Mucosa of rectum (tissue), 2 donors: ENCODE measurements around the gene B4GAT1.
A peak's percentile ranks its signal among the peaks of the same experiment; 100 is the strongest.
"Not testable (repeated sequence)": the region's sequence is repeated elsewhere in the genome, so short reads cannot be mapped to it uniquely, and the experiment has no call there.

Source experiments
- H3K27ac ChIP-seq, 2 donors: one replicate each; pipeline ENCODE4 v1.7.0; 2013; ENCODE audit warnings: inconsistent platforms in 2 of 2, low read depth in 2 of 2, low read length in 2 of 2
- H3K27me3 ChIP-seq, 2 donors: one replicate each; pipeline ENCODE4 v1.7.0; 2013; ENCODE audit warnings: low read length in 2 of 2; ENCODE audit not compliant: control insufficient read depth in 2 of 2, insufficient read depth in 2 of 2
- H3K36me3 ChIP-seq, 2 donors: one replicate each; pipeline ENCODE4 v1.7.0; 2013; ENCODE audit warnings: low read length in 2 of 2; ENCODE audit not compliant: control insufficient read depth in 2 of 2, insufficient read depth in 2 of 2
- H3K4me1 ChIP-seq, 2 donors: one replicate each; pipeline ENCODE4 v1.7.0; 2013; ENCODE audit warnings: low read length in 2 of 2, mild to moderate bottlenecking in 1 of 2; ENCODE audit not compliant: control insufficient read depth in 2 of 2, insufficient read depth in 2 of 2
- H3K4me3 ChIP-seq, 2 donors: one replicate each; pipeline ENCODE4 v1.7.0; 2013; ENCODE audit warnings: low read length in 2 of 2
- H3K9ac ChIP-seq, 2 donors: one replicate each; pipeline ENCODE4 v1.7.0; 2013; ENCODE audit warnings: low read length in 2 of 2, low read depth in 1 of 2, mild to moderate bottlenecking in 1 of 2
- H3K9me3 ChIP-seq, 2 donors: one replicate each; pipeline ENCODE4 v1.7.0; 2013; ENCODE audit warnings: low read length in 2 of 2; ENCODE audit not compliant: control insufficient read depth in 2 of 2
- donor health status: healthy.
- donor health status: Normal muscosa, but diverticular disease.

The B4GAT1 gene

DNA sequence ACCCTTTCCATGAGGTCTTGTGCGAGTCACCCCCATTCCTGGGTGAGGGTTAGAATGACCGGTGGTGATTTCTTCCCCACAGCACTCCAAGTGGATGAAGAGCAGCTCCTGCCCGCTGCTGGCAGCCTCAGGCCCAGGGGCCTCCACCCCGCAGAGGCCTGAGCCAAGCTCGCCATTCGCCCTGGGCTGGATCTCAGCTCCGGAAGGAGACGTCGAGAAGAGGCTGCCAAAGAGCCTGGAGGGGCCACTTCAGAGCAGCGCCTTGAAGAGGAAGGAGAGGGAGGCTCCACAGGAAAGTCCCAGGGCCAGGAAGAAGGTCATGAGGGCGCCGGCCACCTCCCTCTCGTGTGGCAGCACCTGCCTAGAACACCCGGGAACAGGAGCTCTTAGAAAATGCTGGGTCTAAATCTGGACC, 15.8 kb upstream of the B4GAT1 start:
- Histone ChIP-seq H3K4me1 (no peaks in the 10 kb centered on the region), H3K36me3 (peaks cover 13 to 31% of the 10 kb centered on the region in 2 donors), H3K27ac (no peak overlapping the region), H3K9me3 (no peaks in the 10 kb centered on the region), H3K27me3 (no peaks in the 10 kb centered on the region), H3K4me3 (no peak overlapping the region), H3K9ac (no peak overlapping the region)

DNA sequence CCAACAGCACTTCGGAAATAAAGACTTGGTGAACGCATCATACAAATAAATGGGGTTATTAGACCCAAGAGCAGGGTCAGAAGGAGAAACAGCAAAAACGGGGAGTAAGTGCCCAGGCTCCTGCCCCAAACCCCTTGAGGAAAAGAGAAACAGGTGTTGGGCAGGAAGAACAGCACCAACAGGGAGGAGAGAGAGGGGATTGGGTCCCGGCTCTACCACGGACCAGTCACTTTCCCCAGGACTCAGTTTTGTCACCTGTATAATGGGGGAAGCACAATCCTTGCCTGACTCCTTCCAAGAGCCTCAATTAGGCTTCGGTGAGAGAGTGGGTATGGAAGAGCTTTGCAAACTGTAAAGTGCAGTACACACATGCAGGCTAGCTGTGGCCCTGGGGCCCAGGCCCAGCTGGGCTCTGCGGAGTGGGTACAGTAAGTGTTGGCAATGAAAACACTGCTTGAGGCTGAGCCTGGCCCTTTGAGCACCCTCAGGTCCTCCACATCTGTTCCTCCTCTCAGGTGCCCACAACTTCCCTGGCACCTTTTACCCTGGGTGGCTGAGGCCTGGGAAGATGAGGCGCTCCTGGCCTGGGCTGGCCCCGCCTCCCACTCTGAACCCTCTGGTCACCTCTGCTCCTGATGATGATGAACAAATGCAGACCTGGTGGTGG, 15.2 kb upstream of the B4GAT1 start:
- peaks cover 13 to 29% of the 10 kb centered on the region in 2 donors for H3K36me3 ChIP-seq
- H3K9ac ChIP-seq, result no peak overlapping the region
- H3K4me3 ChIP-seq, result no peak overlapping the region
- no peaks in the 10 kb centered on the region for H3K27me3 ChIP-seq
- no peak overlapping the region for H3K27ac ChIP-seq
- H3K9me3 ChIP-seq, result no peaks in the 10 kb centered on the region
- no peaks in the 10 kb centered on the region for H3K4me1 ChIP-seq

DNA sequence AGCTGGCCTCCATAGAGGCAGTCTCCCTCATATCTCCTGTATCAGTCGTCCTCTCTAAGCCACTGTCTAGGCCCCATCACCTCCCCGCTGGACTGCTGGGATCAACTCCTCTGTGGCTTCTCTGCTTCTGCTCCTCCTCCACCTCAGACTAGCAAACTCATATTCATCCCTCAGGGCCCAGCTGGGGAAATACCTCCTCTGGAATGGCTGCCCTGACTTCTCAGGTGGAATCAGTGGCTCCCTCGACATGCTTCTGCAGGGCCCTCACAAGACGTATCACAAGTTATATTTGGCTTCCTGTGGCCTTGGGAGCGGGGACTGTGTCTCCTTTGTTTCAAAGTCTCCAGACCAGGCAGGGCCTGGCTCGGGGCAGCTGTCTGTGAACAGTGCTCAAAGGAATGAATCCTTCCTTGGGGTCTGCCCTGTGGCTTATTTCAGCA, 14.1 kb upstream of the B4GAT1 start:
- Histone ChIP-seq H3K4me3 (no peak overlapping the region), H3K27me3 (no peaks in the 10 kb centered on the region), H3K4me1 (no peaks in the 10 kb centered on the region), H3K36me3 (peaks cover 7 to 22% of the 10 kb centered on the region in 2 donors), H3K9me3 (no peaks in the 10 kb centered on the region), H3K27ac (no peak overlapping the region), H3K9ac (no peak overlapping the region)

DNA sequence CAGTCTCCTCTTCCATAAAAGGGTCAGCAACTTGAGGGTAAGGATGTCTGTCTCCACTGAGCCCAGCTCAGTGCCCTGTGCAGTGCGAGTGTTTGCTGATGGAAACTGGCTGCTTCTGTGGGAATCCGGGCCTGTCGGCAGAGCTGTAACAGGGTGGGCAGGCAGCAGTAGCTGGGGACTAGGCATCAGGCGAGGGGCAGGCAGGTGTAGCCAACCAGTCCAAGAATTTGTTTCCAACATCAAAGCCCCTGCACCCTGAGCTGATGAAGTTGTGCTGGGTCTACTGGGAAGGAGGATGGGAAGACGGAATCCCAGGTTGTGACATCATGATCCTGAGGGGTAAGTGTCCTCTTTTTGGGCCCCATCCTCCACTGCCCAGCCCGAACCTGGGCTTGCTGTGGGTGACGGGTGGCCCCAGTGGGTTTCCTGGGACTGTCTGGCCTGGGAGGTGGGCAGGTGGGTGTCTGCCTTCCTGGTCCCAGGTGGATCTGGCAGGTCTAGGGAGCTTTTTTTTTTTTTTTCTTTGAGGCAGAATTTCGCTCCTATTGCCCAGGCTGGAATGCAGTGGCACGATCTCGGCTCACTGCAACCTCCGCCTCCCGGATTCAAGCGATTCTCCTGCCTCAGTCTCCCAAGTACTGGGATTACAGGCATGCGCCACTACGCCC, 13.1 kb upstream of the B4GAT1 start:
- Histone ChIP-seq H3K36me3 (peaks cover 7 to 19% of the 10 kb centered on the region in 2 donors), H3K27me3 (no peaks in the 10 kb centered on the region), H3K9ac (no peak overlapping the region), H3K4me1 (no peaks in the 10 kb centered on the region), H3K9me3 (no peaks in the 10 kb centered on the region), H3K4me3 (no peak overlapping the region), H3K27ac (no peak overlapping the region)

DNA sequence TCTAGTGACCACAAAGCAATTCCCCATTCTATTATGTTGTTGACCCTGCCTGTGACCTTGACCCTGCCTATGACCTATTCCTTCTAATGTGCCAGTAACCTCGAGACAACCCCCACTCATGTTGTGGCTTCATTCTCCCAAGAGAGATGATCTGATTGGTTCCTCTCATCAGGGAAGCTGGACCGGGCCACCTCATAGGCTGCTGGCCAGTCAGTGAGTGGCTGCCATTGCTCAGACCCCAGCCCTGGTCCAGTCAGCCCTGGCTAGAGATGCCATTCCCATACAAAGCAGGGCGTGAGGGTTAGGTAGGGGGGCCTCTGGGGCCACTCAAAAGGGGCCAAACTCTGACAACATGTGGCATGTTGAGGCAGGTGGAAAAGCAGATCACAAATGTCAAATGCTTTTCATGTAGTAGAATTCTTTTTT, 12.2 kb upstream of the B4GAT1 start:
- Histone ChIP-seq H3K36me3 (peaks cover 7 to 19% of the 10 kb centered on the region in 2 donors), H3K27me3 (no peaks in the 10 kb centered on the region), H3K27ac (no peak overlapping the region), H3K9ac (no peak overlapping the region), H3K4me1 (no peaks in the 10 kb centered on the region), H3K9me3 (no peaks in the 10 kb centered on the region), H3K4me3 (no peak overlapping the region)

DNA sequence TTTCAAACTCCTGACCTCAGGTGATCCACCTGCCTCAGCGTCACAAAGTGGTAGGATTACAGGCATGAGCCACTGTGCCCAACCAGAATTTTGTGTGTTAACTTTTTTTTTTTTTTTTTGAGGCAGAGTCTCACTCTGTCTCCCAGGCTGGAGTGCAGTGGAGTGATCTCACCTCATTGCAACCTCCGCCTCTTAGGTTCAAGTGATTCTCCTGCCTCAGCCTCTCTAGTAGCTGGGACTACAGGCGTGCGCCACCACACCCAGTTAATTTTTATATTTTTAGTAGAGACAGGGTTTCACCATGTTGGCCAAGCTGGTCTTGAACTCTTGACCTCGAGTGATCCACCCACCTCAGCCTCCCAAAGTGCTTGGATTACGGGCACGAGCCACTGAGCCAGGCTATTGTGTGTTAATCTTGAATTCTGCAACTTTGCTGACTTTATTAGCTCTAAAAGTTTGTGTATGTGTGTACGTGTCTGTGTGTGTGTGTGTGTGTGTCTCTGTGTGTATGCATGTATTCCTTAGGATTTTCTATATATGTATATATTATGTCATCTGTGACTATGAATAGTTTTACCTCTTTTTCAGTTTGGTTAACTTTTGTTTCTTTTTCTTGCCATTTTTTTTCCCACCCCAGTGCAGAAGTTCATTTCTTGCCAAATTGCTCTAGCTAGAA, 3.3 kb upstream of the B4GAT1 start:
- not testable (repeated sequence) for H3K27me3 ChIP-seq, H3K36me3 ChIP-seq, H3K9me3 ChIP-seq
- H3K9ac ChIP-seq, result peak overlapping the region in 1 of 2 donors; percentile 44
- peak overlapping the region; percentile 23 to 49 for H3K4me3 ChIP-seq
- H3K4me1 ChIP-seq, result peaks cover 21 to 45% of the 10 kb centered on the region in 2 donors
- peak overlapping the region; percentile 74 to 94 for H3K27ac ChIP-seq

DNA sequence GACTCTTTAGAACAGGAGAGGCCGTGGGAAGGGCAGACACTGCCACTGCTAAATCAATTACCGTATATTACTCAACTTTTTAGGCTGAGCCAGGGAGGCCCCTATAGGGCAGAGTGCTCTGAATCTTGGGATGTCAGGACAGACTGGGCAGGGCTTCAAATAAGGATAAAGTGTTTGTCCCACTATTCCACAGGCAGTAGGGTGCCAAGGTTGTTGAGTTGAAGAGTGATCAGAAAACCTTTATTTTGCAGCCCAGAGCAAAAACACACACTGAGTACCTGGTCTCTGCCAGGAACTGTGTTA, 1.6 kb upstream of the B4GAT1 start:
- no peak overlapping the region for H3K4me3 ChIP-seq
- no peaks in the 10 kb centered on the region for H3K36me3 ChIP-seq
- no peaks in the 10 kb centered on the region for H3K9me3 ChIP-seq
- peaks cover 34 to 57% of the 10 kb centered on the region in 2 donors for H3K4me1 ChIP-seq
- peak overlapping the region; percentile 25 to 30 for H3K27ac ChIP-seq
- H3K9ac ChIP-seq, result peak overlapping the region in 1 of 2 donors; percentile 33
- H3K27me3 ChIP-seq, result no peaks in the 10 kb centered on the region

- peaks cover 39 to 52% of the 10 kb centered on the region in 2 donors for H3K4me1 ChIP-seq
These were observed 679 bp downstream of the B4GAT1 start for GRCh38 chr11:66346476-66347424.

GRCh38 chr11:66345316-66345649, 2.1 kb downstream of the B4GAT1 start:
- Histone ChIP-seq H3K4me3 (peak overlapping the region; percentile 96), H3K27me3 (no peaks in the 10 kb centered on the region), H3K9me3 (no peaks in the 10 kb centered on the region), H3K4me1 (peaks cover 37 to 46% of the 10 kb centered on the region in 2 donors), H3K36me3 (peaks cover 20% of the 10 kb centered on the region in 2 donors), H3K27ac (peak overlapping the region; percentile 76 to 83), H3K9ac (peak overlapping the region; percentile 94 to 95)

More at GRCh38 chr11:66346476-66347424, 679 bp downstream of the B4GAT1 start:
- Histone ChIP-seq H3K4me3 (peak overlapping the region; percentile 83 to 96), H3K9me3 (no peaks in the 10 kb centered on the region), H3K27ac (peak overlapping the region; percentile 93 to 94), H3K36me3 (peaks cover 5 to 6% of the 10 kb centered on the region in 2 donors), H3K27me3 (no peaks in the 10 kb centered on the region), H3K9ac (peak overlapping the region; percentile 91 to 97)
